OCI-LY7 (cell line): Measurements from ENCODE around the gene ARX. TPM values are rescaled to one million over a fixed set of nuclear protein-coding genes. Genes with fewer than 3 reads are reported as not detected.
A peak's percentile ranks its signal among the peaks of the same experiment; 100 is the strongest.

Experiments used
- BruUV-seq: library from RNA; stranded (reverse); fragments of 400-500 nt; replicated peaks from 2 replicates; lab custom pipeline; 2021; lab: Mats Ljungman, UMichigan
- CTCF ChIA-PET: fragments of 300-600 bp; sonication (Branson Sonifier 250); formaldehyde crosslinking; loops from one replicate; lab custom pipeline; 2022; ENCODE audit warnings: antibody characterized with exemption; ENCODE audit not compliant: unreplicated experiment; lab: Charles Lee
- POLR2A ChIA-PET: fragments of 300-600 bp; sonication (Branson Sonifier 250); formaldehyde crosslinking; loops from one replicate; lab custom pipeline; 2022; ENCODE audit warnings: antibody characterized with exemption; lab: Charles Lee
- DNase-seq: peaks from one replicate; pipeline ENCODE4 v3.0.0-alpha.2; 2015; ENCODE audit warnings: low spot score
- H2AFZ ChIP-seq: fragments of 200-600 bp; sonication (generic), shearing (Covaris generic); 2 replicates; pipeline ENCODE4 v1.6.1; 2014; ENCODE audit warnings: mild to moderate bottlenecking, antibody characterized with exemption, low read length, moderate library complexity
- H3K27ac ChIP-seq: fragments of 200-600 bp; sonication (generic); 2 replicates; pipeline ENCODE4 v1.5.1; 2014; ENCODE audit warnings: mixed run types, low read depth, mild to moderate bottlenecking, moderate library complexity, low read length, inconsistent platforms; ENCODE audit not compliant: poor library complexity, severe bottlenecking
- H3K36me3 ChIP-seq: fragments of 200-600 bp; sonication (generic); 2 replicates; pipeline ENCODE4 v1.6.1; 2014; ENCODE audit warnings: mild to moderate bottlenecking, antibody characterized with exemption, low read length, moderate library complexity, mixed read lengths; ENCODE audit not compliant: insufficient read depth
- H3K4me1 ChIP-seq: fragments of 200-600 bp; sonication (generic); 2 replicates; pipeline ENCODE4 v1.5.1; 2014; ENCODE audit warnings: mild to moderate bottlenecking, low read length; ENCODE audit not compliant: insufficient read depth, poor library complexity, severe bottlenecking
- H3K4me2 ChIP-seq: fragments of 200-600 bp; sonication (generic); 2 replicates; pipeline ENCODE4 v1.6.1; 2014; ENCODE audit warnings: mild to moderate bottlenecking, low read length
- H3K4me3 ChIP-seq: fragments of 200-600 bp; sonication (generic); 2 replicates; pipeline ENCODE4 v1.5.1; 2014; ENCODE audit warnings: mild to moderate bottlenecking, low read depth, low read length; ENCODE audit not compliant: poor library complexity, severe bottlenecking
- H3K79me2 ChIP-seq: fragments of 200-600 bp; sonication (generic); 2 replicates; pipeline ENCODE4 v1.6.1; 2016; ENCODE audit warnings: low read depth, mild to moderate bottlenecking, low read length, moderate library complexity, mixed read lengths; ENCODE audit not compliant: insufficient read depth
- H3K9me2 ChIP-seq: fragments of 200-600 bp; sonication (generic); 2 replicates; pipeline ENCODE4 v1.6.1; 2016; ENCODE audit warnings: mild to moderate bottlenecking, low read length, mixed read lengths; ENCODE audit not compliant: insufficient read depth
- H3K9me3 ChIP-seq: fragments of 200-600 bp; sonication (generic); 2 replicates; pipeline ENCODE4 v1.6.1; 2014; ENCODE audit warnings: mild to moderate bottlenecking, mixed run types, low read length, mixed read lengths
- H4K20me1 ChIP-seq: fragments of 200-600 bp; sonication (generic); 2 replicates; pipeline ENCODE4 v1.6.1; 2014; ENCODE audit warnings: mild to moderate bottlenecking, antibody characterized with exemption, low read length, moderate library complexity, mixed read lengths; ENCODE audit not compliant: insufficient read depth
- CTCF ChIP-seq: fragments of 200-600 bp; sonication (generic); conservative IDR thresholded peaks from 2 replicates; pipeline ENCODE4 v1.5.1; 2014; ENCODE audit warnings: mild to moderate bottlenecking, antibody characterized with exemption, low read length, moderate library complexity, mixed read lengths
- EZH2phosphoT487 ChIP-seq: fragments of 200-600 bp; sonication (generic); IDR thresholded peaks from 2 replicates; pipeline ENCODE4 v1.6.1; 2018; ENCODE audit warnings: low read depth, borderline replicate concordance, mild to moderate bottlenecking, mixed run types, antibody characterized with exemption, low read length, moderate library complexity, mixed read lengths
- intact Hi-C: fragments of 100-400 bp; cut with micrococcal nuclease; formaldehyde crosslinking; loops from one replicate; pipeline ENCODE4 v1.10.0; 2022; ENCODE audit not compliant: unreplicated experiment
- total RNA-seq, 2 experiments: library from RNA; depleted of rRNA in 1 of 2; stranded (reverse); fragments of >200 nt in 1 of 2; shearing (Covaris generic) in 1 of 2; gene quantifications; 2 replicates each; pipeline ENCODE4 v1.2.3, GENCODE V29; 2014 to 2022

Gene ARX
- total RNA-seq, 2 experiments from 2014 or later, result 0.11 TPM; not detected in 1

DNA sequence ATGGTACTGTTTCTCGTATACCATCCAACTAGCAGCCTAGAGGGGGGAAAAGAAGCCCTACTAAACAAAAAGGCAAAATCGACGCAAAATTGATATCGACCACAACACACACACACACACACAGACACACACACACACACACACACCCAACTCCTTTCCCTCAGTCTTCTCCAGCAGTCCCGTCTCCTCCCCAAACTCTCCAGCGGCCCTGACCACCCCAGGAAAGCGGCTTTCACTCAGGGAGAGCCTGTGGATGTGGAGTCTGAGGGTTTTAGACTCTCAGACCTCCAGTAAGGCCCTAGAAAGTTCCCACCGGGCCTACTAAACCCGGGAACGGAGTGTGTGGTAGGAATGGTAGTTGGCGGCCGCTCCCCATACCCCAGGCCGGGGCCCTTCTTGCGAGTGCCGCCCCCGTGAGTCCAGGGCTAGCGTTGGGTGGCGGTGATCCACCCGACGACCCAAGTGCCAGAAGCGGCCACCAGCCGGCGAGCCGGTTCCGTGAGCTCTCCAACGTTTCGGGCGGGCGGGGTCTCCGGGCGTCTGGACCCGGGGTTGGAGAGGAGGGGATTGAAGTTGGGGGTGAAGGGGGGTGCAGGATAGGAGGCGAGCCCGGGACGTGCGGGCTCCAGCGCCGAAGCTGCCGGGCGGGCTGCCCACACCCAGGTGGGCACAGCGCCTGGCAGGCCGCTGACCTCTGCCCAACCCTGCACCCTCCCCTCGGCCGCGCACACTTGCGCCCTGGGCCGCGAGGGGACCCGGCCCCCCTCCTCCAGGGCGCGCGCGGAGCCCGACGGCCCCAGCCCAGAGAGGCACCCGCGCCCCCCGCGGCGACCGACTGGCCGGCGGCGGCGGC is 13.7 kb downstream of the ARX start:
- POLR2A ChIA-PET, result no interaction called here
- Histone ChIP-seq H3K4me3 (no peak overlapping the region), H3K4me1 (no peaks in the 10 kb centered on the region), H3K36me3 (0 out of 2 replicates have a peak, but pooled peaks cover 3% of the 10 kb centered on the region), H2AFZ (no peak overlapping the region), H3K4me2 (no peak overlapping the region), H4K20me1 (no peaks in the 10 kb centered on the region), H3K9me2 (no peaks in the 10 kb centered on the region), H3K27ac (no peak overlapping the region), H3K9me3 (no peaks in the 10 kb centered on the region), H3K79me2 (no peaks in the 10 kb centered on the region)
- no peak for DNase-seq
- intact Hi-C loops, result no loop called here
- CTCF ChIA-PET, result no interaction called here
- no TSS peak for BruUV-seq
- TF ChIP-seq CTCF (no peak), EZH2phosphoT487 (no peak)

GRCh38 chrX:24999511-24999910 is 16.3 kb downstream of the ARX start:
- intact Hi-C loops, result no loop called here
- no peak overlapping the region for H3K4me2 ChIP-seq
- no TSS peak for BruUV-seq
- H3K36me3 ChIP-seq, result peaks cover 11% of the 10 kb centered on the region; the same call in 1 of the 2 replicates
- no peaks in the 10 kb centered on the region for H3K9me3 ChIP-seq
- H3K4me3 ChIP-seq, result no peak overlapping the region
- no peak overlapping the region for H2AFZ ChIP-seq
- H3K79me2 ChIP-seq, result no peaks in the 10 kb centered on the region
- H3K4me1 ChIP-seq, result no peaks in the 10 kb centered on the region
- H3K27ac ChIP-seq, result no peak overlapping the region
- no peaks in the 10 kb centered on the region for H3K9me2 ChIP-seq
- POLR2A ChIA-PET, result no interaction called here
- H4K20me1 ChIP-seq, result no peaks in the 10 kb centered on the region
- TF ChIP-seq EZH2phosphoT487, result no peak
- no peak for TF ChIP-seq CTCF
- no peak for DNase-seq
- CTCF ChIA-PET, result no interaction called here

- Histone ChIP-seq H3K79me2 (no peaks in the 10 kb centered on the region), H3K27ac (no peak overlapping the region), H4K20me1 (no peaks in the 10 kb centered on the region), H2AFZ (no peak overlapping the region), H3K4me3 (no peak overlapping the region), H3K36me3 (peaks cover 11% of the 10 kb centered on the region; the same call in 1 of the 2 replicates), H3K9me2 (no peaks in the 10 kb centered on the region), H3K9me3 (no peaks in the 10 kb centered on the region), H3K4me1 (no peaks in the 10 kb centered on the region), H3K4me2 (no peak overlapping the region)
- ChIA-PET CTCF (no interaction called here), POLR2A (no interaction called here)
- intact Hi-C loops, result no loop called here
- TF ChIP-seq CTCF, result no peak
- DNase-seq, result no peak
- BruUV-seq, result TSS peak; percentile 87
Observed at GRCh38 chrX:24996096-24996709, 19.6 kb downstream of the ARX start.
